HG02588 (cell line): ENCODE measurements around the gene ZFP42.
"Not testable (repeated sequence)": the region's sequence is repeated elsewhere in the genome, so short reads cannot be mapped to it uniquely, and the experiment has no call there.

ENCODE experiments used
- ATAC-seq: cut with Tn5 transposase; IDR thresholded peaks from one replicate; pipeline ENCODE4 v1.9.1; 2021; ENCODE audit warnings: mild to moderate bottlenecking, moderate library complexity; ENCODE audit not compliant: unreplicated experiment

Gene ZFP42

DNA sequence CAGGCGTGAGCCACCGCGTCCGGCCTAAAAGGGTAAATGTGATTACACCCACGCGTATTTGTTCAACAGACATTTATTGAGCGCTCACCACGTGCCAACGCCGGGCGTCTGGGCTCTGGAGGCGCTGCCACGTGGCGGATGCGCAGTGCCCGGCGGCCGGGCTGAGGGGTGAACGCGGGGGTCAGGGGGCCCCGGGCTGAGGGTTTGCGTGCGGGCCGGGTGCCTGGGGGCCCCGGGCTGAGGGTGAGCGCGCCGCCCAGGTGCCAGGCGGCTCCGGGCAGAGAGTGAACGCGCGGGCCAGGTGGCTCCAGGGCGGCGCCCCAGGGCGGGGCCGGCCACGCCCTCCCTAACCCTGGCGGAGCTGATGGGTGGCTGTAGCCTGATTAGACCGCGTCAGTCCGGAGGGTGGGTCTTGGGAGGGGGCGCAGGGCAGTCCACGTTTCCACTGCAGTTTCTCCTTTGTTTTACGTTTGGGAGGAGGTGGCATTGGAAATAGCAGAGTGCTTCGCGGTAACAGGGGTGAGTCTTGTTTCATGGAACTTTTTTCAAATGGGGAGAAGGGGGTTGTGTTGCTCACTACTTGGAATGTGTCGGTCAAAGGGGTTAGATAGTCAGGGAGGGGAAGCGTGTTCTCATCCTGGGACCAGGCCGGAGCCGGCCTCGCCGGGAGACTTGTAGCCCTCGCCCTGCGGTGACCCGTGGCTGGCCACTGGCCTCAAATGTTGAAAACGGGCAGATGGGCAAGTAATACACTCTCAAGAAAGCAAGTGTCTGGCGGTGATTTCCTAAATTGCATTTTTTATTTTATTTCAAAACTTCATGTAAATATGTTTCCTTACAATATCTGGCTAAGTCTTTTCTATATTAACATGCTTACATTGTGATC lies at the start of gene ZFP42:
Gene ZFP42, plus strand, starts transcription at position 450 of the 886 bp plus-strand sequence. CDS start 7,037 bp downstream, outside the sequence.
- no peak for ATAC-seq

DNA sequence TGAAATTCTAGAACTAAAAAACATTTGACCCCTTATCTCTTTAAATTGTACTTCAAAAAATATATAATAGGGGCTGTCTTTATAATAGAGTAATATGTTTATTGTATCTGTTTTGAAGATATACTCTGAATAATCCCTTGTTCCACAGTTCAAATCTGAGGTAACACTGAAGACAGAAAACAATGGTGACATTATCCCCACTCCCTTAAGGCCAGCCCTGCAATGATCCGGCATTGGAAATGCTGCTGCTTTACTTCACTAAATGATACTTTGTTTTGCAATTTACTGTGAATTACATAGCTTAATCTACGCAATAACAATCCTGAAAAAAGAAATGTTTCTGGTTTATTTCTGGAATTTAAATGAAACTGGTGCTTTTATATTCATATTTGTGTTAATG lies 34.4 kb upstream of the ZFP42 start:
- no peak for ATAC-seq

DNA sequence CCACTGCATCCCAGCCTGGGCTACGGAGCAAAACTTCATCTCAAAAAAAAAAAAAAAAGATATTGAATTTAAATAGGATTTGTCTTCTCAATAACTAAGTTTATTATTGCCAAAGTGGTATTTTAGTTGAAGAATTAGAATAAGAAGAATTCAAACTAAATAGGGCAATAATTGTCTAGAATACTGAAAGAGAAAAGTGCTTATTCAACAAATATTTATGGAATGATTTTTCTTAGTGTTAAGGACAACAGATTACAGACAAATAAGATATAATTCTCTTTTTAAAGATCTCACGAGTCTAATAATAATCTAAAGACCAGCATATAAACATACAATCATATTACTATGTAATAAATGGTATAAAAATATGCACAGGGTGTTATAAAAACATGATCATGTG lies 33.6 kb upstream of the ZFP42 start:
- no peak for ATAC-seq

DNA sequence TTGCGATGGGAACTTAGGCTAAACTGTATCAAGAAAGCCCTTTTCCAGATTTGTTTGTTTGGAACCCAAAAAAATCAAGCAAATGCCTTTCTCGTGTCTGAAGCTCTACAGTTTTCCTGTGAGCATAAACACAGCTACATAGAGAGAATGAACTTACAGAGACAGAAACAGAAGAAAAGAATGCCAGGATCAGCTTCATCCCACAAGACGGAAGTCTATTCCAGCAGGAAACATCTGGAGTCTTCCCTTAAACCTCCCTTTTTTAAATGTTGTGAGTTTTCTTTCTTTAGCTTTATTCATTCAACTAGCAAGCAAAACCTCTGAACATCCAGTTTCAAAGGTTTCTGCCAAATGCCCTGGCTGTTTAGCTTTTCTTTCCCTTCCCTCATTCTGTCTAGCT lies 32.6 kb upstream of the ZFP42 start:
- ATAC-seq, result no peak

DNA sequence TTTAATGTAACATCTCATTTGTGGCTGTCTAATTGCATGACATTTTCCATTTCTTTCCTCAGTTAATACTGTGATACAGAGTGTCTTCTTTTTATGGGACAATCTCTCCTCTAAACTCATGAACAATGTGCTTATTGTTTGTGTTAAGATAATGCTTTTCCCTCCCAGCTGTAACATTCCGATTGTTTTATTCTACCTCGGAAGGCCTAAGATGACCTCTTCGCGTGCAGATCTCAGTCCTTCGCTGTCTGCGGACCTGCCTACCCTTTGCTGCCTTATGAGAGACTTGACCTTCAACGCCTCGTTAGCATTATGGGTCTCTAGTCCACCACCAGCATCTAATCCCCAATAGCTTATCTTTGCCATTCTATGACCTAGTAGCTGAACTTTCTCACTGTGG lies 29.8 kb upstream of the ZFP42 start:
- ATAC-seq, result no peak

DNA sequence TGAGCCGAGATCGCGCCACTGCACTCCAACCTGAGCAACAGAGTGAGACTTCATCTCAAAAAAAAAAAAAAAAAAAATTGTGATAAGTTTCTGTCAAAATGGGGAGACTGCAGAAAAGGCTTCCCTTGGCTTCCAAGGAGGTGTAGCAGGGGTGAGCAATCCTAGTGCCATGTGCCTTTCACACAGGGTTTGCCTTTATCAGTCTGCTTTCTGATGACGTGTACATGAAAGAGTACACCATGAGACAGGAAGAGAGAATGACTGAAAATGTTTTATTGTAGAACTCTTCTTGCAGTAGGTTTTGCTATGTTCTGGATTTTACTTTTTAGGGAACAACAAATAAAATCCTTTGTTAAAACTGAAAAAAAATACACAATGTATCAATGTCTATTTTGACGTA lies 23.4 kb upstream of the ZFP42 start:
- no peak for ATAC-seq

DNA sequence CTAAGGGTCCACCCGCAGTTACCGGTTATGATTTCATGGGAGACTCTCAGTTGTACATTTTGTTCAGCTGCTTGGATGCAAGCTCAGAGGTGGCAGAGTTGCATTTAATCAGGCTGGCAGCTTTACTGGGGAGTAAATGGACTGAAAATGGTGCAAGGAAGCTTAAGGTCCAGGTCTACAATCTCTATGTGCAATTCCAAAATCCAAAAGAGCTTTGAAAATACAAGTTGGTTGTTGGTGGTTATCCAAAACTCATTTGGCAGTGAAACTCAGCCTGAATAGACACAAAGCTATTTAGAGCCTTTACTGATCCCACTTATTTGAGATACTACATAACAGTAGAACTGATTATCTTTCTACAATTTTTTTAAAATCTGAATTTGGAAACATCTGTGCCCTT lies 11.8 kb upstream of the ZFP42 start:
- no peak for ATAC-seq

DNA sequence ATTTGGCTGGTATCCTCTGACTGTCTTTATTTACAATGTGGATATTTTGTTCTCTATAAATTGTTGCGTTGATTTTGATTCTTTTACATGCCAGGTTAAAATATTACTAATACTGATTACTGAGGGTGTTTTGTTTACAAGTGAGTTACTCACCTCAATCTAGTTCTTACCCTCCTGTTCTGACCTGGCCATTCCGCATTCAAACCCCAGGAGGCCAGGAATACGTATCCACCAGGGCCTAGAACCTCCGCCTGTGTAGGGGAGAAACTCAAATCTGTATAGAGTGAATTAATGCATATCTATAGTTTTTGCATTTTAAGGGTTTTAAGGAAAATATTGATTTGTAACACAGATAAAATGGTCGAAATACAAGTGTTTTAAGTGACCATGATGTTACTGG lies 2.6 kb upstream of the ZFP42 start:
- no peak for ATAC-seq

DNA sequence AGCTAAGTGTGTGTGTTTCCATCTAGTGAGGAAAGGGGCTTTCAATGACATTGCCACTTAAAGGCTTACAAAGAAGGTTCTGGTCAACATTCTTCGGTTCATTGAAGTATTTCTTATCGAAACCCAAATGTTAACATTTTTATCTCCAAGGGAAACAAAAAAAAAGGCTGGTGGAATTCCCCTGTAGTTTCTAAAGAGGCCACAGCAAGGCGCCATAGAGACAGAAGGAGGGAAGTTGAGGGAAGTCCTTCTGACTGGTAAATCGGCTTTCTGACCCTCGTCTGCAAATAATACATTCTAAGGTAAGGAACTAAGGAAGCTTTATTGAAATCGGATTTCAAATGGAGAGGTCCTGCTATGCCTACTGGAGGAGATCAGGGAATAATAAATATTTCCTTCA lies 1.7 kb upstream of the ZFP42 start:
- ATAC-seq, result no peak

DNA sequence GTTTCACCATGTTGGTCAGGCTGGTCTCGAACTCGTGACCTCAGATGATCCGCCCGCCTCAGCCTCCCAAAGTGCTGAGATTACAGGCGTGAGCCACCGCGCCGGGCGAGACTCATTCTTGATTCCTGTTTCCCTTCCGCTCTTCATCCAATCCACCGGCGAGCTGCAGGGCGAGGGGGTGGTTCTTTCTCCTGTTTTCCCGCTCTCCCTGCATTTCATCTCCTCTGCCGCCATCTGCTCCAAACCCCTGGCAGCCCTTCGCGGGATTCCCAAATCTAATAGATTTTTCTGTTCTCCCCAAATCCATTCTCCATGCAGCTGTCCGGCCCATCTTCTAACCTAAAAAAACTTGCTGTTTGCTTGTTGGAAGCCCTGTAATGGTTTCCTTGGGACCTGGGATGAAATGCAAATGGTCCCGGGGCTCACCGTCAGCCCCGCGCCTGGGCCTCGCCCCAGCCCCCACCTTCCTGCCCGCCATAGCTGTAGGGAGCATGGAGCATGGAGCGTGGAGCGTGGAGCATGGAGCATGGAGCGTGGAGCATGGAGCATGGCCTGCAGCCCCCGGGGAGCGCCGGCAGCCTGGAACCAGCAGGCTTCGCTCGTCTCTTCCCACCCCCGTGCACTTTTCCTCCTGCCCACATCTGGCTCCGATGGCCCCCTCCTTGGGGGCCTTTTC lies 1.1 kb downstream of the ZFP42 start:
- ATAC-seq, result no peak

DNA sequence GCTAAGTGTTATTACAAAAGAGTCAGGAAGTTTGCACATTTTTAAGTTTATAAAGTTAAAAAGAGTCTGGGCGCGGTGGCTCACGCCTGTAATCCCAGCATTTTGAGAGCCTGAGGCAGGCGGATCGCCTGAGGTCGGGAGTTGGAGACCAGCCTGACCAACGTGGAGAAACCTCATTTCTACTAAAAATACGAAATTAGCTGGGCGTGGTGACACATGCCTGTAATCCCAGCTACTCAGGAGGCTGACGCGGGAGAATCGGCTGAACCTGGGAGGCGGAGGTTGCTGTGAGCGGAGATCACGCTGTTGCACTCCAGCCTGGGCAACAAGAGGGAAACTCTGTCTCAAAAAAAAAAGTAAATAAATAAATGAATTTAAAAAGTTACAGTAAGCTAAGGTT lies 2.4 kb downstream of the ZFP42 start:
- not testable (repeated sequence) for ATAC-seq

DNA sequence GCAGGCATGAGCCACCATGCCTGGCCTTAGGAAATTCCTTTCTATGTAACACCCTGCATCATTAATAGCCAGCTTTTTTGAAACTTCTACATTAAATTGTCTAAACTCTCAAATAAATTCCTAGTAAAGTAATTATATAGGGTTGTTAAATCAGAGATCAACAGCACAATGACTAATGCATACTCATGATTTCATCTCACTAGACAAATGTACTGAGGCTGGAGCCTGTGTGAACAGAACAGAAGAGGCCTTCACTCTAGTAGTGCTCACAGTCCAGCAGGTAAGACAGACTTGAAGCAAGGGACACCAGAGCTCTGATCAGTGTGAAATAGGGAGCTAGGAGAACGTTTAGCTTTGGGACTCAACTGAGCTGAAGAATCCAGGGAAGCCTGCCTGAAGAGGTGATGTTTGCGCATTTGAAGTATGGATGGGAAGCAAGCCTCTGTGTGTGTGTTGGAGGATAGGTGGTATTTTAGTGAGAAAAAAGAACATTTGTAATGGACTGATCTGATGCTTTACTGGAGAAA lies 3.9 kb downstream of the ZFP42 start:
- no peak for ATAC-seq

DNA sequence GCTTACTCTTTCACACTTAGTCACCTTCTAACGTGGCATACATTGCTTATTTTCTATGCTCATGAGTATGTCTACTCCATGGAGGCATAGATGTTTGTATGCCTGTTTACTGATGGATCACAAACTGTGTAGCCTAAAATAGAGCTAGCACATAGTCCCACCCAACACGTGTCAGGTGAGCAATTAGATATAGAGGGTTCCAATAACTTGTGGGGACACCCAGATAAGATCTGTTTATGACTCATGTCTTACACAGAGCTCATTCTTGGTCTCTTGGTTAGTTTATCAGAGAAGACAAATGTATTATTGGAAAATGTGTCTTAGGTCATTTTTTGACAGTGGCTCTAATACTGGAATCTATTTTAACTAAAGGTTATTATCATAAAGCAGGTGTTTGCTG lies 6.8 kb downstream of the ZFP42 start:
- ATAC-seq, result no peak

DNA sequence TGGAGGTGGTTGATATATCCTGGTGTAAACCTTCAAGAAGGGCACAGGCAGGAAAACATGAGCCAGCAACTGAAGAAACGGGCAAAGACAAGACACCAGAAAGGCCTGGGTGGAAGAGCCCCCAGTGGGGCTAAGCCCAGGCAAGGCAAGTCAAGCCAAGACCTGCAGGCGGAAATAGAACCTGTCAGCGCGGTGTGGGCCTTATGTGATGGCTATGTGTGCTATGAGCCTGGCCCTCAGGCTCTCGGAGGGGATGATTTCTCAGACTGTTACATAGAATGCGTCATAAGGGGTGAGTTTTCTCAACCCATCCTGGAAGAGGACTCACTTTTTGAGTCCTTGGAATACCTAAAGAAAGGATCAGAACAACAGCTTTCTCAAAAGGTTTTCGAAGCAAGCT lies 7.2 kb downstream of the ZFP42 start:
- ATAC-seq, result no peak

DNA sequence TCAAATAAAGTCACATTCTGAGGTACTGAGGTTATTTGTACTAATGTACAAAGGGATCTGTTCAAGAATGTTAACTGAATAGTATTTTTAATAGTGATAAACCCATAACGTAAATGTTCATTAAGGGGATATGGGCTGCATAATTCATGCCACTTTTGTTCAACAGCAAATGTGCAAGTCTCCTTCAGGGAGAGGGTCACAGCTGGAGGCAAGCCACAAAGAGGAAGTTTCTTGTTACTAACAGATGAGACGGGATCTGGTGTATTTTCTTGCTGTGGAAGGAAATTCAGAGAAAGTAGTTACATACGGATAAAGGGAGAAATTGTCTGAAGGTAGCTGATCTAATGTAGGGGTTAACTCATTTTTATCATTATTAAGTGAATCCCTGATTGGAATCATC lies 10.0 kb downstream of the ZFP42 start:
- no peak for ATAC-seq

DNA sequence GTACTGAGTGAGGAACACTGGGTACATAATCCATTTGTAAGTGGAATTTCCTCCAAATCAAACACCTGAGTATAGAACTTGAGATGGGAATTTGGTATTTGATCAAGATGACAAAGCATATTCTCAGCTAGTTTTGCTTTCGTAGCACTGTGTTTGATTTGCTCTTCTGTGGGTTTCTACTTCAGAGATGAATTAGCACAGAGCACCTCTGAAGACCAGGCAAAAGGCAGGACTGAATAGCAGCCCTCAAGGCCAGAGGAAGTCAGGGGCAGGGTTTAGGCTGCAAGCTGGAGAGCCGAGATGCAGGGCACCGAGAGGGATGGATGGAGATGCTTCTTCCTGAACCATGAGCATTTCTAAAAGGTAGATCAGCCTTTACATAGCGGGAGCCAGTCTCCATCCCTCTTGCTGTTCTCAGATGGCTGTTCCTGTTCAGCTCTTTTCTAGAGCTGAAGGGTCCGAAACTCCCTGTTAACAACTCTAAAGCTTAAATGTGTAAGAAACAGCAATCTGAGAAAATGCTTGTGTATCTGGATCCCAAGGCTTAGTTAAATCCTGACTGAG lies 10.8 kb downstream of the ZFP42 start:
- ATAC-seq, result no peak

DNA sequence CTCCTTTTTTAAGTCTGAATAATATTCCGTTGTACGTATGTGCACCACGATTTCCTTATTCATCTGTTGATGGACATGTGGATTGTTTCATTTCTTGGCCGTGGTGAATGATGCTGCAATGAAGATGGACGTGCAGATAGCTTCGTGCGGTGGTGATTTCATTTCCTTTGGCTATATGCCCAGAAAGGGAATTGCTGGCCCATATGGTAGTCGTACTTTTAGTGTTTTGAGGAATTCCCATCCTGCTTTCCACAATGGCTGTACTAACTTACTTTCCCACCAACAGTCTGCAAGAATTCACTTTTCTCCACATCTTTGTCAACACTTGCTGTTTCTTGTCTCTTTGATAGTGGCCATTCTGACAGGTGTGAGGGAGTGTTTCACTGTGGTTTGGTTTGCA lies 12.8 kb downstream of the ZFP42 start:
- ATAC-seq, result no peak

DNA sequence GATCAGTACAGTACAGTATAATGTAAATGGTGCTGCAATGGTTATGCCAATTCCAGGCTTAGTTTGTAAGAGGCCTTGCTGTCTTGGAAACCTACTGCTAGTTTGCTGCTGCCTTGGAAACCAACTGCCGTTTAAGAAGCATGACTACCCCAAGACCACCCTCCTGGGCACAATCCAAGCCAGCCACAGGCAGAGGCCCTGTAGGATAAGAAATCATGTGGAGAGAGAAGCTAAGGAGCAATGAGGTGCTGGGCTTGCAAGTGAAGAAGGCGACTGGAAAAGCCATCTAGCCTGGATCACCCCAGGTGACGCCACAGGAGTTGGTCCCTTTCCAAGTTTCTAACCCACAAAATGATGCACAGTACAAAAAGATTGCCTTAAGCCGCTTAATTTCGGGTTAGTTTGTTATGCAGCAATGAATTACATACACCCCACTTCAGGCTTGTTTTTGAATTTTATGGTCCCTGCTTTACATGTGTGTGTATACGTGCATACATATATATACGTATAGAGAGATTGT lies 16.9 kb downstream of the ZFP42 start:
- ATAC-seq, result no peak

DNA sequence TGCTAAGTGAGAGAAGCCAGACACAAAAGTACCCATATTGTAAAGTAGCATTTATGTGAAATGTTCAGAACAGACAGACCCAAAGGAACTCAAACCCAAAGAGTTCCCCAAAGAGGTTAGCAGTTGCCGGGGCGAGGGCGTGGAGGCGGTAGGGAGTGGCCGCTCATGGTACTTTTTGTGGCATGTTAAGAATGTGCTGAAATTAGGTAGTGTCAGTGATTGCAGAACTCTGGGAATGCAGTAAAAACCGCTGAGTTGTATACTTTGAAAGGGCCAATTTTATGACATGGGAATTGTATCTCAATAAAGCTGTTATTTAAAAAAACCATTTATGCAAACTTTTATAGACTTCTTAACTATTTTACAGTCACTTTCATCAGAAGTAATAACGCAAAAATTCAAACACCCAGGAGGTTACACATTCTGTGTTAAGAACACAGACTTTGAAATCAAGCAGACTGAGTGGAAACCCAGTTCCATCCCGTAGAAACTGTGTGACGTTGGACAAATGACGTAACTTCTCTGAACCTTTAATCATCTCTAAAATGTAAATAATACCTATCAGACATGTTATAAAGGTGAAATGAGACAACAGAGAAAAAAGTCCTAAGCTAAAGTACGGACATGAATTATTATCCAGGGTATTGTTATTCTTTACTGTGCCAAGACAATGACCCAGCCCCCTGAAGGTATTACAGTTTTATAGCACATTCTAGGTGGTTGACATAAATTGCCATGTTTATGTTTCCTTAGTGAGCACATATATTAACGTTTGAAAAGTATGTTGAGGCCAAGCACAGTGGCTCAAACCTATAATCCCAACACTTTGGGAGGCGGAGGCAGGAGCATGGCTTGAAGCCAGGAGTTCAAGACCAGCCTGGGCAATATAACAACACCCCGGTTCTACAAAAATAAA lies 19.7 kb downstream of the ZFP42 start:
- no peak for ATAC-seq

DNA sequence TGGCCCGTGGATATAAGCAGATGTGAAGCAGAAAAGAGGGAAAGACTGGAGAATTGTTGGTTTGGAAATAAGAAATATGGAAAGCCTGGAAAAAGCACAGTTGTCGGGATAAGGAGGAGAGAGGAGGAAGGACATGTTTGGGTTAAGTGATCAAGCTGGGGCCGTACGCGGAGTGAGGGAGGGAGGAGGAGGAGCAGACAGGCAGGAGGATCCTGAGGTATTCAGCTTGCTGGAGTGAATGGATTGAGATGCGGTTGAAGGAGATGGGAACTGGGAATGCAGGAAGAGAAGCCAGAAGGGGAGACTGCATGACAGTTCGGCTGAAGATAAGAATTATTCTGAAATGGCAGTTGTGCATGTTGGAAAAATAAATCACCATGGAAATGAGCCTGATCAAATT lies 21.2 kb downstream of the ZFP42 start:
- no peak for ATAC-seq

DNA sequence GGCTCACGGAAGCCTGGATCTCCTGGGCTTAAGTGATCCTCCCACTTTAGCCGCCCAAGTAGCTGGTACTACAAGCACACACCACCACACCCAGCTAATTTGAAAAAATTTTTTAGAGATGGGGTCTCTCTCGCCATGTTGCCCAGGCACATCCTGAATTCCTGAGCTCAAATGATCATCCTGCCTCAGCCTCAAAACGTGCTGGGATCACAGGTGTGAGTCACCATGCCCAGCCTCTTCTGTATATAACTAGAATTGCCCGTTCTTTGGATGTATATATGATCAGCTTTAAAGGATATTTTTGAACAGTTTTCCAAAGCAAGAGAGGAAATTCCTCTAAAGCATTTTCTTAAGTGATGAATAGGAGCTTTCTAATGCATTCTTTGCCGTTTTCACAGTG lies 22.7 kb downstream of the ZFP42 start:
- no peak for ATAC-seq
